ENCODE measurements around the gene SFSWAP.

Gene SFSWAP

GRCh38 chr12:131833288-131833895, 122.5 kb downstream of the SFSWAP start:
- Histone ChIP-seq H3K27me3 (ENCODE audit: insufficient read depth, poor library complexity, severe bottlenecking) (peaks cover 37% of the 10 kb centered on the region), H3K27ac (replicated peaks) (no peak overlapping the region), H3K4me3 (replicated peaks; ENCODE audit: insufficient read depth, low read length) (no peak overlapping the region)
- TF ChIP-seq SPI1 (IDR thresholded peaks at IDR 0.05; ENCODE audit: borderline replicate concordance, low read depth) (no peak), GABPA (IDR thresholded peaks at IDR 0.05; ENCODE audit: low read depth) (no peak), POLR2AphosphoS5 (IDR thresholded peaks at IDR 0.05; ENCODE audit: low read depth) (no peak), REST (IDR thresholded peaks at IDR 0.05; ENCODE audit: insufficient replicate concordance, low read depth) (no peak), CTCF (IDR thresholded peaks at IDR 0.05; ENCODE audit: insufficient read depth, low read length) (no peak)
- DNase-seq (ENCODE audit: low read depth in 1 of 2, low spot score in 1 of 2), result no peak

DNA sequence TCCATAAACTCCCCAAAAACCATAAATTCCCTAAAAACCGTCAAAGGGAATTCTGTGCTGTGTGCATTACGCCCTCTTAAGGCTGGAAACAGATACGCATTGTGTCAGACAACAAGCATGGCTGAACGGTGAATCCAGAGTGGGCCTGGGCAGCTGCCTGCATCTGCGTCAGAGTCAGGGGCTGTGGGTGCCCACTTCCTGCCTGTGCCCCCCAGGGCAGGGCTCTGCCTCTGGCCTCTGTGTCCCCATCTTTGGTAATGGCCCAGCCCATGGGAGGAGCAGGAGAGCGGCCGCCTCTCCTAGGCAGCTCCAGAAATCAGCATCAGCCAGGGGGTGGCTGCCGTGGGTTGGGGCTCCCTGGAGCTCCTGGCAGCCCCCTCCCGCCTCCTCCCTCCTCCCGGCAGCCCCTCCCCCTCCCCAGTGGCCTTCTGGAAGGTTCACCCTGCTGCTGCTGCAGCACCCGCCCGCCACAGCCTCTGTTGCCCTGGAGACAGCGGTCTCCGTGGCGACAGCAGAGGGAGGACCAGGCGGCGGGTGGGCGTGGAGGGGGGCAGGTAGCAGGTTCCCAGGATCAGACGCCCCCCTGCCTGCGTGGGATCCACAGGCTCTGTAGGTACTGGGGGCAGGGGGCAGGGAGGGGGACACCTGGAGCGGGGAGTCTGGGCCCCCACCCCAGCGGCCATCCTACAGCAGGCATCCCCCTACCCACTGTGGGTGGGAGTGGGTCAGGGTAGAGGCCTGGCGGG, 123.2 kb downstream of the SFSWAP start:
- TF ChIP-seq CTCF (IDR thresholded peaks at IDR 0.05; ENCODE audit: insufficient read depth, low read length) (peak; percentile 9), POLR2AphosphoS5 (IDR thresholded peaks at IDR 0.05; ENCODE audit: low read depth) (no peak)
- Histone ChIP-seq H3K27ac (replicated peaks) (no peak overlapping the region), H3K4me3 (replicated peaks; ENCODE audit: insufficient read depth, low read length) (no peak overlapping the region), H3K27me3 (ENCODE audit: insufficient read depth, poor library complexity, severe bottlenecking) (peaks cover 35% of the 10 kb centered on the region)
- DNase-seq (ENCODE audit: low read depth in 1 of 2, low spot score in 1 of 2), result no peak

GRCh38 chr12:131834798-131835615, 124.1 kb downstream of the SFSWAP start:
- no peak for DNase-seq (ENCODE audit: low read depth in 1 of 2, low spot score in 1 of 2)
- Histone ChIP-seq H3K4me3 (replicated peaks; ENCODE audit: insufficient read depth, low read length) (no peak overlapping the region), H3K27ac (replicated peaks) (no peak overlapping the region), H3K27me3 (ENCODE audit: insufficient read depth, poor library complexity, severe bottlenecking) (peaks cover 26% of the 10 kb centered on the region)
- no peak for TF ChIP-seq CTCF (IDR thresholded peaks at IDR 0.05; ENCODE audit: insufficient read depth, low read length)
- TF ChIP-seq POLR2AphosphoS5 (IDR thresholded peaks at IDR 0.05; ENCODE audit: low read depth), result no peak
- TF ChIP-seq GABPA (IDR thresholded peaks at IDR 0.05; ENCODE audit: low read depth), result no peak
- TF ChIP-seq REST (IDR thresholded peaks at IDR 0.05; ENCODE audit: insufficient replicate concordance, low read depth), result no peak
- no peak for TF ChIP-seq SPI1 (IDR thresholded peaks at IDR 0.05; ENCODE audit: borderline replicate concordance, low read depth)

All from HL-60 (cell line).